Limb (tissue), 2 donors: ENCODE measurements around the gene RPS19.
"Not testable (repeated sequence)": the region's sequence is repeated elsewhere in the genome, so short reads cannot be mapped to it uniquely, and the experiment has no call there.

Experiments used
- DNase-seq, 2 donors: peaks; one replicate each; pipeline ENCODE4 v3.0.0-alpha.2; 2016; ENCODE audit errors: extremely low spot score in 2 of 2

The RPS19 gene

DNA sequence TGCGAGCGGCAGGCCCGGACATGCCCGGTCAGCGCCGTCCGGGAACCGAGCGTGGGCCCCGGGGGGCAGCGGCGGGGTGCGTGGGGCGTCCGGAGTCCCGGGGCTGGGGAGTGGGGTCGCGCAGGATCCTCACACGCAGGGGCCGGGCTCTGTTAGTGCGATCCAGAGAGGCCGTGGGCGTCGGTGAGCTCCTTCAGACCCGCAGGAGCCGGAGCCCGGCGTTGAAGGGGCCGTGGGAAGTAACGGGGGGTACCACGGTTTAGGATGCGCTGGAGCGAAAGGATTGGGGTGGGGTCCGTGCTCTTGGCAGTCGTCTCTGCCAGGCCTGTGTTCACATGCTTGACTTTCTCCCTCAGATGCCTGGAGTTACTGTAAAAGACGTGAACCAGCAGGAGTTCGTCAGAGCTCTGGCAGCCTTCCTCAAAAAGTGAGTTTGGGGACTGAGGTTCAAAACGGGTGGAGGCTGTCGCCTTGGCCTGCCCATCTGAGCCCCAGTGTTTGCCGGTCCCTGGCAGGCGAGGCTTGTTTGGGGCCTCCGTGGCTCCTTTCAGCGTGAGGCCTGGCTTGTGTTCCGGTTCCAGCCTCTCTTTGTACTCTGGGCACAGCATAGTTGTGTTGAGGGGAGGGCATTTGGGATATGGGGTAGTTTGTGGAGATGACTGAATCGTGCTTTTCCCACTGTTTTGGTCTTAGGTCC is 512 bp downstream of the RPS19 start:
- no peak for DNase-seq

DNA sequence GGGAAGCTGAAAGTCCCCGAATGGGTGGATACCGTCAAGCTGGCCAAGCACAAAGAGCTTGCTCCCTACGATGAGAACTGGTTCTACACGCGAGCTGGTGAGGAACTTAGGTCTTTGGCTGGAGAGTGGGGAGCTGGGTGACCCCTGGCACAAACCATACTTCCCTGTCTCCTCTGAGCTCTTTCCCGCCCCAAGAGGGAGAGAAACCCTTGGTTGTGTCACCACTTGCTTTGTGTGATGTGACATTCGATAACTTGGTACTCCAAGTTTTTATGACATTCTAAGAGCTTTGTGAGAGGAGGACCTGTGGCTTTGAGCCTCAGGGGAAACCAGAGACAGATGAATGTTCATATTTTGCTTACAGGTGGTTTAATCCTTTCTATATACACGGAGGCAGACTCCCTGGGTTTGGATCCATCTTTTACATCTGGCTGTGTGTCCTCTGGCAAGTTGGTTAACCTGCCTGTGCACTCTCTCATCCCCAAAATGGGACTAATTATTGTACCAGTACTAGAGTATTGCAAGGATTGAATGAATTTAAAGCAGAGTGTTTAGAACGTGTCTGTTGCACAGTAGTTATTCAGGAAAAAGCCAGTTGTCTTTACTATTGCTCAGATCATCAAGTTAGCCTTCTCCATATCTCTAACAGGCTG is 1.2 kb downstream of the RPS19 start:
- no peak for DNase-seq

DNA sequence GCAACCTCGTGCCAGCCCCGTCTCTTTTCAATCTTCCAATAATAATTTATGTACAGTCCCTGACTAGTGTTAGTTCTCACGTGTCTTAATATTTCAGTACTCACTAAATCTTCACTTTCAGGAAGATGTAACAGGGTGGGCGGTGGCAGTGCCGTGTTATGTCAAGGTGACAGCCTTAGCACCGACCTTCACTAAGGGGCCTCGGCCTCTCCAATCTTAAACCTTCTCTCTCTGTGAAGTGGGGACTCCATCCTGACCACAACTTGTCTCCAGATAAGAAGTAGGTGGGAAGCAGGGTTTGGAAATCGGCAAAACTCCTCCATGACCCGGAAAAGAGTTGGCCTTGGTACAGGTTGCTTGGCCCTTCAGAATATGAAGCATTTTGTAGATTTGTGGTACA is 1.8 kb downstream of the RPS19 start:
- no peak for DNase-seq

- no peak for DNase-seq
Observed at GRCh38 chr19:41862445-41862986, 2.5 kb downstream of the RPS19 start.

DNA sequence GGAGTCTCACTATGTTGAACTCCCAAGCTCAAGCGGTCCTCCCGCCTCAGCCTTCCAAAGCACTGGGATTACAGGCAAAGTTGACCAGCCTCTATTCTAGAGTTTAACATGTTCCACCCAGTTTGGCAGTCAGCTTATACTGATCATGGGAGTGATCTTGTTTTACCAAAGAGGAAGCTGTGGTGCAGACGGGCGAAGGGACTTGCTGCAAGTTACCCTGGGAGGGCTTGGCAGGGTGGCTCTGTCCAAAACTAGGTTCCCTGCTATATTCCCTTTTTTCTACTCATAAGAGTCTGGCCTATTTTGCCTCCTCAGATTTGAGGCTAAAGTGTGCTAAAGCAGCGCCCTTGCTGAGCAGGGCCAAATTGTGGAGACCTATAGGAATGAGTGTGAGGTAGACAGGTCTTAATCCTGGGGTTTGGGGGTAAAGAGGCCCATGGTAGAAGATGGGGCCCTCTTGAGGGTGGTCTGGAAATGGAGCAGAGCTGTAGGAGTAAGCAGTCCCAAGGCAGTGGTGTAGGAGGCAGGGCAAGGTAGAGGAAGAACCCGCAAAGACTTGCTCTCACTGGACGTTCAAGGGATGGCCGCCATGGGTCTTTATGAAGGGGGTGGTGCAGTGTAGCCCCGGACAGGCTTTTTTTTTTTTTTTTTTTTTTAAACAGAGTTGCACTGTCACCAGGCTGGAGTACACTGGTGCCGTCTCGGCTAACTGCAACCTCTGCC is 3.3 kb downstream of the RPS19 start:
- no peak for DNase-seq

GRCh38 chr19:41864374-41864773 is 4.3 kb downstream of the RPS19 start:
- DNase-seq, result no peak

- no peak for DNase-seq
Observed at GRCh38 chr19:41866284-41866683, 6.2 kb downstream of the RPS19 start.

GRCh38 chr19:41868120-41868988 is 8.3 kb downstream of the RPS19 start:
- DNase-seq, result no peak

GRCh38 chr19:41868989-41869300 is 8.9 kb downstream of the RPS19 start:
- no peak for DNase-seq

DNA sequence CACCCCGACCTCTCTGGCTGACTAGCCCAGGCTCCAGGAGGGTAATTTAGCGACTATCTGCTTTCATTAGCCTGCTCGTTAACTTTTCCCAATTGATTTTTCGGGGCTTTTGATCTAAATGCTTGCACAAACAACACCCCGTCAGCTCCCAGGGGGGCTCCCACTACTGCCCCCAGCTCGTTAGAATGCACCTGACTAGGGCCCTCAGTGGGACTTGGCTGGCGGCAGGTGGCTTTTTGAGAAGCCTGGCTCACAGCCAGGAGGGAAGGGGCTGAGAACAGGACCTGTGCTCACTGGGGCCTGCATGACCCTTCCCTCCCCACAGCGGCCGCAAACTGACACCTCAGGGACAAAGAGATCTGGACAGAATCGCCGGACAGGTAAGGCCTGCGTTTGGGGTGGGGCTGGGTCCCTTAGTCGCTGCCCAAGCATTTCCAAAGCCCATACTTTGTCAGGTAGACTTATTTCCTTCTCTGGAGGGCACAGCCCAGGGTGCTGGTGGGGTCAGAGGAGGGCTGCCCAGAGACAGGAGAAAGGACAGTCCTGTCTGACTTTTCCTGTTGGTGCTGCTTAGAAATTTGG is 9.4 kb downstream of the RPS19 start:
- no peak for DNase-seq

- DNase-seq, result no peak
Observed at GRCh38 chr19:41870401-41870873, 10.4 kb downstream of the RPS19 start.

DNA sequence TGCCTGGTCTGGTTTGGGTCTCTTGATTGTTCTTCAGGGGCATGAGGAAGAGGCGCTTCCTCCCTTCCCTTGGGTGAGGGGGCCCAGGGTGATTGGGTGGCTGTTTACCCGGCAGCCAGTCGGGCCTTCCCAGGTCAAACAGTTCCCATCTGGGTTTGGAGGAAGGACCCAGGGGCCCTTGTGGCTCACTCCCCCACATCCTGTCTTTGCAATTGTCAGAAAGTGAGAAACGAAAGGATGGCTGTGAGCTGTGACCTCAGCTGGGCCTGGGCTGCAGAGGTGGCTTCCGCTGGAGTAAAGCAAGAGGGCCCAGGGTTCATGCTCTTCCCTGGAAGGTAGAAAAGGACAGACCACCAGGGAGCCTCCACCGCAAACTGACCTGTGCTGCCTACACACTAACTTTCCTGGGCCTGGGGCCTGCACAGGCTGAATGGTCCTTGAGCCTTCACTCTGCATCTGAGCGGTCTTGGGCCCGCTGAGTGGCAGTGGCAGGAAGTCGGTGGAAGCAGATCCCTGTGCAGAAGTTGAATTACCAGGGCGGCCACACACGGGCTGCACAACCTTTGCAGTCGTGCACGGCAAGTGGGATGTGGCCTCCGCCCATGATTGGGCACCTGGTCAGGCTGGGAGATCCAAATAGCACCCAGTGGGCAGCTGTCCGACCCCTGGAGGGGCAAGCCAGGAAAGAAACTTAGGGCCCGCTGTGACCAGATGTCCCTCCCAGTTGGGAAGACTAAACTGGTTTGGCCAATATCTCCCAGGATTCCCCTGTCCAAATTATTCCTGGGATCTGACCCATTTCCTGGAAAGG is 11.7 kb downstream of the RPS19 start:
- no peak for DNase-seq

DNA sequence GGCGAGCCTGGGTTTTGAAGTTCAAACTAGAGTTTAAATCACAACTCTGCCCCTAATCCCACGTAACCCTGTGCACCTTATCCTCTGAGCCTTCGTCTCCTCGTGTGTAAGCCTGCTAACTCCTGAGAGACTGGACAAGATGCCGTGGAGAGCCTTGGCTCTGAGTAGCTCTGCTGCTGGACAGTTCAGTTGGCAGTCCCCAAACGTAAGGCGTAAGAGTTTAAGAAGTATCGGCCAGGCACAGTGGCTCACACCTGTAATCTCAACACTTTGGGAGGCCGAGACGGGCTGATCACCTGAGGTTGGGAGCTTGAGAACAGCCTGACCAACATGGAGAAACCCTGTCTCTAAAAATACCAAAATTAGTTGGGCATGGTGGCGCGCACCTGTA is 12.3 kb downstream of the RPS19 start:
- no peak for DNase-seq

GRCh38 chr19:41872775-41873647 is 13.0 kb downstream of the RPS19 start:
- DNase-seq, result peak in 1 of 2 donors; percentile 72

DNA sequence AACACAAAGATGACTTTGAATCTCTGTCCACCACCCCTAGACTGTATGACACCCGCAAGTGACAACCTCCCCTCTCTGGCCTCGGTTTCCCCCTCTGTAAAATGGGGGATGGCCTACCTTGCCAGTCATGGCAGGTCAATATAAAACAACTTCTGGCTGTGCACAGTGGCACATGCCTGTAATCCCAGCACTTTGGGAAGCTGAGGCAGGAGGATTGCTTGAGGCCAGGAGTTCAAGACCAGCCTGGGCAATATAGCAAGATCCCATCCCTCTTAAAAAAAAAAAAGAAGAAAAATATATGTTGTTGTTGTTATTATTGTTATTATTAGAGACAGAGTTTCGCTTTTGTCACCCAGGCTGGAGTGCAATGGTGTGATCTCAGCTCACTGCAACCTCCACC is 15.9 kb downstream of the RPS19 start:
- not testable (repeated sequence) for DNase-seq

- DNase-seq, result no peak
Observed at GRCh38 chr19:41876847-41877832, 17.1 kb downstream of the RPS19 start, which contains the start of gene CD79A. Gene CD79A (plus strand): TSS chr19:41877279. CDS start chr19:41877305, 26 bp downstream.

DNA sequence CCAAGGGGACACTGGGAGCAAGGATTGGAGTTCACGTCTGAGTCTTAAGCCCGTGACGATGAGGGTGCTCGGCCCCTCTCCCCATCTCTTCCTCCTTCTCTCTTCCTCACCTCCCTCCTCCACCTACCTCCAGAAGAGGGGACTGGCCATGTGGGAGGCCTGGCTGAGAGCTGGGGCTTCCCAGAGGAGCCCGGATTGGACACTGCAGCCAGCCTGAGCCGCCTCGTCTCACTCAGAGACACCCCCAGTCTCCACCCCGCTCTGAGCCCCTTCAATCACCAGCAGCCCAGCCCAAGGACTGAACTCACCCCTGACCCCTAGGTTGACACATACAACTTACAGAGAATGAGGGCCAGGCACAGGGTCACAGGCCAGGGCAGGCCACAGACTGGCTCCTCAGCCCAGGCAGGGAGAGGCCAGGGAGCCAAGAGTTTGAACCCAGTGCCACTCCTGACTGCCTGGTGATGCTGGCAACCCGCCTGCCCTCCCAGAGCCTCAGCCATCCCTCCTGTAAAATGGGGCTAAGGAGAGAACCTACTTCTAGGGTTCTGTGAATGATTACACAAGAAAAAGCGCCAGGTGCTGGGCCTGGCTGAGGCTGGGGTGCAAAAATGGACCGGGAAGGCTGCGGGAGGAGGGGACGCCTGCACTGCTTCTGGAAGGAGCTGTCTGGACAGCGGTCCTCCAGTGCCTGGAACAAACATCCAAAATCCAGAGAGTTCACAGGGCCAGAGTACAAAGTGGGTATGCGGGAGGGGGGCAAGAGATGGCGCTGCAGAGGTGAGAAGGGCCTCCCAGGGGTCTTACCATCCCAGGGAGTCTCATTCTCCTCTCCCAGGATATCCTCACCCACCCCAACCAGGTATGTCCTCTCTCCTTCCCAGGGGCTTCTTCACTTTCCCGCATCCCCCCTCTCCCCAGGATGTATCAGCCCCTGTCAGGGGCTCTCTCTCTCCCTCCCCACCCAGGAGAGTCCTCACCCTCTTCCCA is 18.2 kb downstream of the RPS19 start:
- DNase-seq, result no peak
